Measurements from ENCODE around the gene ZNF214.

- no peak for TF ChIP-seq EZH2 (IDR thresholded peaks at IDR 0.05; ENCODE audit: insufficient read depth, poor library complexity, severe bottlenecking)
- no peak for TF ChIP-seq EZH2phosphoT487 (IDR thresholded peaks at IDR 0.05; ENCODE audit: insufficient read depth, low read depth)
Observed at GRCh38 chr11:7060868-7061267, 40.7 kb upstream of the ZNF214 start.
